Endothelial cell of umbilical vein (primary cell): Measurements from ENCODE around the gene MKKS. TPM values are rescaled to one million over a fixed set of nuclear protein-coding genes. Genes with fewer than 3 reads are reported as not detected.

Source experiments
- Bru-seq: library from RNA; stranded (reverse); fragments of 400-500 nt; gene quantifications from one replicate; lab custom pipeline; 2021; lab: Mats Ljungman, UMichigan
- BruChase-seq, 2 experiments: library from RNA; stranded (reverse); fragments of 400-500 nt; gene quantifications; one replicate each; lab custom pipeline; 2021; lab: Mats Ljungman, UMichigan
- BruUV-seq: library from RNA; stranded (reverse); fragments of 400-500 nt; replicated peaks from 2 replicates; lab custom pipeline; 2021; lab: Mats Ljungman, UMichigan
- CTCF ChIA-PET: fragments of 300-600, 350-600 bp; sonication (Branson Sonifier 250); formaldehyde crosslinking; loops from one replicate; lab custom pipeline; 2021; ENCODE audit warnings: antibody characterized with exemption, inconsistent platforms; lab: Charles Lee
- POLR2A ChIA-PET: fragments of 300-600, 350-600 bp; sonication (Branson Sonifier 250); formaldehyde crosslinking; loops from one replicate; lab custom pipeline; 2021; ENCODE audit warnings: antibody characterized with exemption, inconsistent platforms; lab: Charles Lee
- DNase-seq: peaks from one replicate; pipeline ENCODE4 v3.0.0-alpha.2; 2011; ENCODE audit warnings: low read depth, low spot score
- FAIRE-seq: peaks from 2 replicates; lab custom pipeline; 2011; peaks lifted over from hg19 to GRCh38; lab: Jason Lieb, UNC
- H2AFZ ChIP-seq: 2 replicates; pipeline ENCODE4 v1.6.0; 2012; ENCODE audit warnings: low read depth, low read length, control low read depth, inconsistent platforms
- H3K27ac ChIP-seq: 2 replicates; pipeline ENCODE4 v1.5.1; 2011; ENCODE audit warnings: low read depth, mild to moderate bottlenecking, control low read depth, low read length, moderate library complexity; ENCODE audit not compliant: insufficient read depth
- H3K27me3 ChIP-seq, 2 experiments: 2 replicates each; pipeline versions ENCODE4 v1.6.0 to v1.6.1; 2011; ENCODE audit warnings: low read length in 2 of 2, mixed read lengths in 1 of 2; ENCODE audit not compliant: control insufficient read depth in 2 of 2, insufficient read depth in 2 of 2
- H3K36me3 ChIP-seq, 2 experiments: 2 replicates in 1 of 2; 3 replicates in 1 of 2; pipeline ENCODE4 v1.5.1; 2011; ENCODE audit warnings: low read length in 2 of 2, mild to moderate bottlenecking in 1 of 2, moderate library complexity in 1 of 2; ENCODE audit not compliant: control insufficient read depth in 2 of 2, insufficient read depth in 2 of 2; ENCODE audit errors: extremely low read depth in 1 of 2
- H3K4me1 ChIP-seq: 3 replicates; pipeline ENCODE4 v1.5.1; 2011; ENCODE audit warnings: mild to moderate bottlenecking, low read length; ENCODE audit not compliant: control insufficient read depth, insufficient read depth; ENCODE audit errors: extremely low read depth
- H3K4me2 ChIP-seq: 2 replicates; pipeline ENCODE4 v1.6.1; 2011; ENCODE audit warnings: low read length, control low read depth, mixed read lengths; ENCODE audit not compliant: insufficient read depth
- H3K4me3 ChIP-seq, 3 experiments: fragments of 200-600 bp in 1 of 3; sonication (generic), shearing (Covaris generic) in 1 of 3; replicated peaks in 1 of 3; 2 replicates each; pipeline ENCODE4 v1.5.1; 2011 to 2016; ENCODE audit warnings: control low read depth in 3 of 3, low read length in 3 of 3, mild to moderate bottlenecking in 2 of 3, inconsistent platforms in 1 of 3, low read depth in 1 of 3, moderate library complexity in 1 of 3; ENCODE audit not compliant: insufficient read depth in 1 of 3
- H3K79me2 ChIP-seq: 2 replicates; pipeline ENCODE4 v1.6.0; 2012; ENCODE audit warnings: low read length, inconsistent platforms; ENCODE audit not compliant: control insufficient read depth, insufficient read depth
- H3K9ac ChIP-seq: replicated peaks from 2 replicates; pipeline ENCODE3; 2011; ENCODE audit warnings: low read length, control low read depth; ENCODE audit not compliant: insufficient read depth; ENCODE audit errors: extremely low read depth
- H3K9me1 ChIP-seq: replicated peaks from 3 replicates; pipeline ENCODE4 v1.6.0; 2011; ENCODE audit warnings: mild to moderate bottlenecking, low read length; ENCODE audit not compliant: control insufficient read depth, insufficient read depth; ENCODE audit errors: extremely low read depth
- H3K9me3 ChIP-seq: replicated peaks from 2 replicates; pipeline ENCODE4 v1.5.1; 2012; ENCODE audit warnings: low read length, inconsistent platforms; ENCODE audit not compliant: control insufficient read depth, insufficient read depth
- H4K20me1 ChIP-seq: replicated peaks from 2 replicates; pipeline ENCODE3; 2011; ENCODE audit warnings: mild to moderate bottlenecking, low read length; ENCODE audit not compliant: control insufficient read depth, insufficient read depth; ENCODE audit errors: extremely low read depth
- FOS ChIP-seq: IDR thresholded peaks from 2 replicates; pipeline ENCODE4 v1.6.1; 2011; ENCODE audit warnings: mild to moderate bottlenecking, low read length, moderate library complexity, borderline replicate concordance; ENCODE audit not compliant: insufficient read depth
- GATA2 ChIP-seq: IDR thresholded peaks from 2 replicates; pipeline ENCODE4 v1.7.0; 2011; ENCODE audit warnings: low read depth, mild to moderate bottlenecking, moderate library complexity, mixed read lengths, low read length; ENCODE audit not compliant: insufficient read length, insufficient read depth
- dilution Hi-C: fragments of 300-500 bp; cut with MboI; formaldehyde crosslinking; loops from one replicate; pipeline ENCODE4 v1.15.0; 2019; ENCODE audit warnings: low sequenced_read_pairs; ENCODE audit not compliant: extremely low pct_ligation_motif_present
- intact Hi-C: fragments of 100-400 bp; cut with micrococcal nuclease; formaldehyde crosslinking; loops from one replicate; pipeline ENCODE4 v1.10.0; 2022
- long read RNA-seq: library from polyadenylated mRNA; stranded (forward); transcript quantifications from one replicate; pipeline ENCODE4 v2.0.0, GENCODE V29; 2021
- polyA minus RNA-seq, 3 experiments: library from RNA; depleted of rRNA, polyadenylated mRNA; stranded (reverse); fragments of >200 nt; gene quantifications; 1 replicate in 1 of 3; 2 replicates in 2 of 3; pipeline ENCODE4 v1.2.3, GENCODE V29; 2011
- polyA plus RNA-seq, 4 experiments: library from polyadenylated mRNA; depleted of rRNA in 3 of 4; stranded (reverse) in 3 of 4; unstranded in 1 of 4; fragments of >200 nt; gene quantifications; 2 replicates each; pipeline versions ENCODE4 v1.2.1 to v1.2.3, GENCODE V29; 2011 to 2012; ENCODE audit warnings: missing spikeins in 1 of 4
- total RNA-seq: library from RNA; stranded (reverse); gene quantifications from 2 replicates; pipeline ENCODE4 v1.2.3, GENCODE V29; 2021
- TF ChIP-seq, protein P1 (sequence below): IDR thresholded peaks from 2 replicates; pipeline ENCODE4 v1.6.1; 2011; ENCODE audit not compliant: insufficient read depth, insufficient read length

The MKKS gene
- 10.5 and 11.1 TPM in 2 replicates for total RNA-seq
- 7.2 and 7.9 TPM in 2 replicates for polyA plus RNA-seq
- 10.5 and 11.1 TPM in 2 replicates for polyA plus RNA-seq (2011; cell fraction: cytosol; rRNA removed)
- 6.9 and 7.4 TPM in 2 replicates for polyA plus RNA-seq (2011; cell fraction: nucleus; rRNA removed)
- polyA plus RNA-seq (2012) = 8.8 and 9.8 TPM in 2 replicates
- 5.8 and 6.3 TPM in 2 replicates for polyA minus RNA-seq
- 2.5 TPM for polyA minus RNA-seq (2011; cell fraction: cytosol; rRNA and poly(A)+ RNA removed)
- 4.3 and 7.5 TPM in 2 replicates for polyA minus RNA-seq (2011; cell fraction: nucleus; rRNA and poly(A)+ RNA removed)
- Bru-seq, nascent RNA = percentile 65 among the genes with signal in this experiment
- percentile 64 among the genes with signal in this experiment for BruChase-seq, experiment 1, labeled RNA remaining after a 6-hour chase
- BruChase-seq, experiment 2, labeled RNA remaining after a 2-hour chase = percentile 58 among the genes with signal in this experiment
- long read RNA-seq, full-length matches to known transcripts = 53 of 349 reads
- long read RNA-seq, partial matches to known transcripts = 281 of 349 reads
- long read RNA-seq, other reads (novel, unspliced or antisense) = 15 of 349 reads

GRCh38 chr20:10433623-10434466, at the start of gene MKKS:
Gene MKKS (minus strand): TSS chr20:10434222. CDS start chr20:10413514, 20,708 bp downstream.
- TSS peak; percentile 41 for BruUV-seq
- peaks cover 42% of the 10 kb centered on the region for H3K79me2 ChIP-seq
- ChIA-PET CTCF (interaction anchor here (0.9 to 2.6 kb wide), 20 partner anchors 8 to 1115 kb away, joined by 3 to 16 read pairs (median 4); partner anchors contain the start of genes ANKEF1 and SNAP25), POLR2A (interaction anchor here (0.6 to 1.9 kb wide), 9 partner anchors 19 to 357 kb away, joined by 3 to 10 read pairs (median 3); partner anchors contain the start of gene SNAP25)
- dilution Hi-C loops (no loop called here), intact Hi-C loops (loop anchor here (1.0 to 10.0 kb wide), 9 partner anchors 57 to 1111 kb away; partner anchors contain the start of gene SNAP25)
- no peaks in the 10 kb centered on the region for H4K20me1 ChIP-seq
- peak within 1 kb of the TSS; percentile 69 for H2AFZ ChIP-seq
- H3K4me3 ChIP-seq = peak within 1 kb of the TSS; percentile 96 to 99 (median 97)
- H3K9me3 ChIP-seq = no peaks in the 10 kb centered on the region
- H3K4me1 ChIP-seq = peaks cover 15% of the 10 kb centered on the region
- H3K36me3 ChIP-seq = no peaks in the 10 kb centered on the region
- no peak for TF ChIP-seq FOS
- TF ChIP-seq, protein P1, sequence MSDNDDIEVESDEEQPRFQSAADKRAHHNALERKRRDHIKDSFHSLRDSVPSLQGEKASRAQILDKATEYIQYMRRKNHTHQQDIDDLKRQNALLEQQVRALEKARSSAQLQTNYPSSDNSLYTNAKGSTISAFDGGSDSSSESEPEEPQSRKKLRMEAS = peak; percentile 65
- no peak for TF ChIP-seq GATA2
- H3K9ac ChIP-seq = peak within 1 kb of the TSS; percentile 93
- H3K9me1 ChIP-seq = no peaks in the 10 kb centered on the region
- DNase-seq = peak; percentile 90
- H3K27me3 ChIP-seq = no peaks in the 10 kb centered on the region
- H3K4me2 ChIP-seq = peak within 1 kb of the TSS; percentile 91
- H3K27ac ChIP-seq = peak within 1 kb of the TSS; percentile 97
- no peak for FAIRE-seq
